Lower leg skin (tissue), 4 donors: ENCODE results near the gene ZNF808. TPM values are rescaled to one million over a fixed set of nuclear protein-coding genes. Genes with fewer than 3 reads are reported as not detected.
"Not testable (repeated sequence)": the region's sequence is repeated elsewhere in the genome, so short reads cannot be mapped to it uniquely, and the experiment has no call there.

Experiments
- DNase-seq, 2 donors: peaks; one replicate each; pipeline ENCODE4 v3.0.0-alpha.2; 2019; ENCODE audit warnings: low spot score in 2 of 2
- H3K4me3 ChIP-seq: fragments of 200-600 bp; sonication (generic); 2 replicates; pipeline ENCODE4 v1.5.1; 2017; ENCODE audit warnings: mild to moderate bottlenecking, low read depth; ENCODE audit not compliant: poor library complexity, severe bottlenecking
- POLR2A ChIP-seq, 2 donors: fragments of 450-650 bp; IDR thresholded peaks; one replicate each; pipeline ENCODE4 v1.6.1; 2016 to 2017; ENCODE audit warnings: antibody characterized with exemption in 2 of 2, mild to moderate bottlenecking in 1 of 2, moderate library complexity in 1 of 2
- WGBS, 2 donors: methylation state at CpG; one replicate each; pipeline ENCODE4 v1.1.5; 2018; 5-methylcytosine and 5-hydroxymethylcytosine counted together
- intact Hi-C: fragments of 100-400 bp; cut with DNase I; formaldehyde crosslinking; loops from one replicate; pipeline ENCODE4 v1.15.0; 2023; ENCODE audit warnings: low total_unique reads
- total RNA-seq, 4 donors: library from RNA; depleted of rRNA; stranded (reverse); fragments of >200 nt; gene quantifications; one replicate each; pipeline ENCODE4 v1.1.0, GENCODE V29; 2016
- TF ChIP-seq, protein P1 (sequence below), 3 donors: fragments of 450-650 bp; IDR thresholded peaks; one replicate each; pipeline ENCODE4 v1.5.1; 2016; ENCODE audit warnings: antibody characterized with exemption in 3 of 3, mild to moderate bottlenecking in 3 of 3, moderate library complexity in 2 of 3

Gene ZNF808
- total RNA-seq, 4 donors from 2014 or later, result 11.8 to 23.2 (median 15.8) TPM

DNA sequence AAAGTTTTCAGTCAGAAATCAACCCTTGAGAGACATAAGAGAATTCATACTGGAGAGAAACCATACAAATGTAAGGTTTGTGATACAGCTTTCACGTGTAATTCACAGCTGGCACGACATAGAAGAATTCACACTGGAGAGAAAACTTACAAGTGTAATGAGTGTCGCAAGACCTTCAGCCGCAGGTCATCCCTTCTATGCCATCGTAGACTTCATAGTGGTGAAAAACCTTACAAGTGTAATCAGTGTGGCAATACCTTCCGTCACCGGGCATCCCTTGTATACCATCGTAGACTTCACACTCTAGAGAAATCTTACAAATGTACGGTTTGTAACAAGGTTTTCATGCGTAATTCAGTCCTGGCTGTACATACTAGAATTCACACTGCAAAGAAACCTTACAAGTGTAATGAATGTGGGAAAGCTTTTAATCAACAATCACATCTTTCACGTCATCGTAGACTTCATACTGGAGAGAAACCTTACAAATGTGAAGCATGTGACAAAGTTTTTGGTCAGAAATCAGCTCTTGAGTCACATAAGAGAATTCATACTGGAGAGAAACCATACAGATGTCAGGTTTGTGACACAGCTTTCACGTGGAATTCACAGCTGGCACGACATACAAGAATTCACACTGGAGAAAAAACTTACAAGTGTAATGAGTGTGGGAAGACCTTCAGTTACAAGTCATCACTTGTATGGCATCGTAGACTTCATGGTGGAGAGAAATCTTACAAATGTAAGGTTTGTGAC lies 26.9 kb downstream of the ZNF808 start:
- WGBS, 2 donors, result 94 to 97% methylated on average over 15 of the region's 15 CpGs
- DNase-seq, result no peak
- intact Hi-C loops, result no loop called here
- TF ChIP-seq POLR2A (IDR thresholded peaks at IDR 0.05), result no peak
- TF ChIP-seq, protein P1, sequence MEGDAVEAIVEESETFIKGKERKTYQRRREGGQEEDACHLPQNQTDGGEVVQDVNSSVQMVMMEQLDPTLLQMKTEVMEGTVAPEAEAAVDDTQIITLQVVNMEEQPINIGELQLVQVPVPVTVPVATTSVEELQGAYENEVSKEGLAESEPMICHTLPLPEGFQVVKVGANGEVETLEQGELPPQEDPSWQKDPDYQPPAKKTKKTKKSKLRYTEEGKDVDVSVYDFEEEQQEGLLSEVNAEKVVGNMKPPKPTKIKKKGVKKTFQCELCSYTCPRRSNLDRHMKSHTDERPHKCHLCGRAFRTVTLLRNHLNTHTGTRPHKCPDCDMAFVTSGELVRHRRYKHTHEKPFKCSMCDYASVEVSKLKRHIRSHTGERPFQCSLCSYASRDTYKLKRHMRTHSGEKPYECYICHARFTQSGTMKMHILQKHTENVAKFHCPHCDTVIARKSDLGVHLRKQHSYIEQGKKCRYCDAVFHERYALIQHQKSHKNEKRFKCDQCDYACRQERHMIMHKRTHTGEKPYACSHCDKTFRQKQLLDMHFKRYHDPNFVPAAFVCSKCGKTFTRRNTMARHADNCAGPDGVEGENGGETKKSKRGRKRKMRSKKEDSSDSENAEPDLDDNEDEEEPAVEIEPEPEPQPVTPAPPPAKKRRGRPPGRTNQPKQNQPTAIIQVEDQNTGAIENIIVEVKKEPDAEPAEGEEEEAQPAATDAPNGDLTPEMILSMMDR (IDR thresholded peaks at IDR 0.05), result no peak
- H3K4me3 ChIP-seq, result no peak overlapping the region

DNA sequence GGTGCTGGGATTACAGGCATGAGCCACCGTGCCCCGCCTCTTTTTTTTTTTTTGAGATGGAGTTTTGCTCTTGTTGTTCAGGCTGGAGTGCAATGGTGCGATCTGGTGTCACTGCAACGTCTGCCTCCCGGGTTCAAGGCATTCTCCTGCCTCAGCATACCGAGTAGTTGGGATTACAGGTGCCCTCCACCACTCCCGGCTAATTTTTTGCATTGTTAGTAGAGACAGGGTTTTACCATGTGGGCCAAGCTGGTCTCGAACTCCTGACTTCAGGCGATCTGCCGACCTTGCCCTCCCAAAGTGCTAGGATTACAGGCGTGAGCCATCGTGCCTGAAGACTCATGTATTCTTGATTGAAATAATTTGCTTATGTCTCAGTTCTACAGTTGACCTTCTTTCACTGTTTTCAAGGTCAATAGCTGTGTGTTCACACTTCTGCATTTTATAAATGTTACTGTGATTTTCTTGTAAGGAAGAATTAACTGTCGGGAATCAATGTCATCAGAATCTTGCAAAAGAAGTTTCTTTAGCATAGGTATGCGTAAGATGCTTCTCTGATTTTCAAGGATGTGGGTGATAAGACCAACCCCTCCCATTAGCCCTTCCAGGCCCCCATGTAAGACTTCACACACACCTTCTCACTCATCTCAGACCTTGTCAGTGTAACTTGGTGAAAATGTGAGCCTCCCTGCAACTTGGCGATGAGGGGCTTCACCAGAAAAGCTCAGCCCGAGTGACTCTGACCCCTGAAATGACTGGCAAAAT lies 29.9 kb downstream of the ZNF808 start:
- intact Hi-C loops, result no loop called here
- TF ChIP-seq, protein P1 (IDR thresholded peaks at IDR 0.05), result no peak
- 96 to 99% methylated on average over 16 of the region's 16 CpGs for WGBS, 2 donors
- no peak overlapping the region for H3K4me3 ChIP-seq
- DNase-seq, result no peak

DNA sequence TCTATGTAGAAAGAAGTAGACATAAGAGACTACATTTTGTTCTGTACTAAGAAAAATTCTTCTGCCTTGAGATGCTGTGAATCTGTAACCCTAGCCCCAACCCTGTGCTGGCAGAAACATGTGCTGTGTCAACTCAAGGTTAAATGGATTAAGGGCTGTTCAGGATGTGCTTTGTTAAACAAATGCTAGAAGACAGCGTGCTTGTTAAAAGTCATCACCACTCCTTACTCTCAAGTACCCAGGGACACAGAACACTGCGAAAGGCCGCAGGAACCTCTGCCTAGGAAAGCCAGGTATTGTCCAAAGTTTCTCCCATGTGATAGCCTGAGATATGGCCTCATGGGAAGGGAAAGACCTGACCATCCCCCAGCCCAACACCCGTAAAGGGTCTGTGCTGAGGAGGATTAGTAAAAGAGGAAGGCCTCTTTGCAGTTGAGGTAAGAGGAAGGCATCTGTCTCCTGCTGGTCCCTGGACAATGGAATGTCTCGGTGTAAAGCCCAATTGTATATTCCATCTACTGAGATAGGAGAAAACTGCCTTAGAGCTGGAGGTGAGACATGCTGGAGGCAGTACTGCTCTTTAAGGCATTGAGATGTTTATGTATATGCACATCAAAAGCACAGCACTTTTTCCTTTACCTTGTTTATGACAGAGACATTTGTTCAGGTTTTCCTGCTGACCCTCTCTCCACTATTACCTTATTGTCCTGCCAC lies 31.4 kb downstream of the ZNF808 start:
- 73 to 77% methylated on average over 5 of the region's 5 CpGs for WGBS, 2 donors
- H3K4me3 ChIP-seq, DNase-seq, intact Hi-C loops: not testable (repeated sequence)

DNA sequence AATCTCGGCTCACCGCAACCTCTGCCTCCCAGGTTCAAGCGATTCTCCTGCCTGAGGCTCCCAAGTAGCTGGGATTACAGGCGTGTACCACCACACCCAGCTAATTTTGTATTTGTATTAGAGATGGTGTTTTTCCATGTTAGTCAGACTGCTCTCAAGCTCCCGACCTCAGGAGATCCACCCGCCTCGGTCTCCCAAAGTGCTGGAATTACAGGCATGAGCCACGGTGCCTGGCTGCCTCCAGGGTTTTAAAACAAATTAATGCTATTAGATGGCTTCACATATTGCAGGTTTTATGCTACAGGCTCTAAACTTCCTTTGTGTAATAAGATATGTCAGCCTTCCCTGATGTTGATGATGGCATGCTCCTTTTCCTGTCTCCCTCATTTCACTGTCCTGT lies 34.1 kb downstream of the ZNF808 start:
- WGBS, 2 donors, result 96% methylated on average over 8 of the region's 8 CpGs
- H3K4me3 ChIP-seq, intact Hi-C loops, DNase-seq: not testable (repeated sequence)

DNA sequence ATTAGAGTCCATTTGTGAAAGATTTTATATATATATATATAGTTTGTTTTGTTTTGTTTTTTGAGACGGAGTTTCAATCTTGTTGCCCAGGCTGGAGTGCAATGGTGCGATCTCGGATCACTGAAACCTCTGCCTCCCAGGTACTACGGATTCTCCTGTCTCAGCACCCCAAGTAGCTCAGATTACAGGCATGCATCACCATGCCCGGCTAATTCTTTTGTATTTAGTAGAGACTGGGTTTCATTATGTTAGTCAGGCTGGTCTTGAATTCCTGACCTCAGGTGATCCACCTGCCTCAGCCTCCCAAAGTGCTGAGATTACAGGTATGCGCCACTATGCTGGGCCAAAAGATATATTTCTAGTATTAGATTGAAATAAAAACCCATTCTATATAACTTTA lies 38.7 kb downstream of the ZNF808 start:
- no peak for DNase-seq
- H3K4me3 ChIP-seq, result no peak overlapping the region
- 82 to 87% methylated on average over 6 of the region's 6 CpGs for WGBS, 2 donors
- TF ChIP-seq POLR2A (IDR thresholded peaks at IDR 0.05), result no peak
- TF ChIP-seq, protein P1 (IDR thresholded peaks at IDR 0.05), result no peak
- intact Hi-C loops, result no loop called here

DNA sequence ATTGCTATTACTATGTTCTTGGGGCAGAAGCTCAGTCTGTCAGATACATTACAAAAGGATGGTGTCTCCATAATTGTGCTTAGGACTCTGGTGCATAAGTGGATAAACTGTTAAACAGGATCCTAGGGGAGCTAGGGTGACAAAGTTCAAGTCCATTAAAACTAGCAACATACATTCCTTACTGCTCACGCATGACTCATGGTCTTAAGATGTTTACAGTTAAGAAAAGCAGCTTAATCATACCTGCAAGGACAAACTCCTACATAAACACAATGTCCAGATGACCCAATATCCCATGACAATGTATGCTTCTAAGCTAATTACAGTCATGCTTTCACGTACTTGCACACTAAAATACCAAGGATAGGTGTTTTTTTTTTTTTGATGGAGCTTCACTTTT lies 39.1 kb downstream of the ZNF808 start:
- no peak overlapping the region for H3K4me3 ChIP-seq
- 92 to 93% methylated on average over 2 of the region's 2 CpGs for WGBS, 2 donors
- TF ChIP-seq, protein P1 (IDR thresholded peaks at IDR 0.05), result no peak
- TF ChIP-seq POLR2A (IDR thresholded peaks at IDR 0.05), result no peak
- DNase-seq, result no peak
- intact Hi-C loops, result no loop called here
